Body of pancreas (tissue), 4 donors: ENCODE data around the gene CMTM4. TPM values are rescaled to one million over a fixed set of nuclear protein-coding genes. Genes with fewer than 3 reads are reported as not detected.

ENCODE experiments used
- ATAC-seq: fragments of 150-250 bp; one replicate; pipeline ENCODE4 v1.9.1; 2016
- DNase-seq, 4 donors: peaks; one replicate each; pipeline ENCODE4 v3.0.0-alpha.2; 2019
- H3K27ac ChIP-seq, 4 donors: fragments of 200-600 bp; sonication (generic); 1 replicate in 3 of 4; 2 replicates in 1 of 4; pipeline versions ENCODE4 v1.5.1 to v1.6.1; 2016 to 2019; ENCODE audit warnings: mild to moderate bottlenecking in 1 of 4, mixed read lengths in 1 of 4, moderate library complexity in 1 of 4
- H3K27me3 ChIP-seq, 2 donors: fragments of 200-600 bp; sonication (generic); one replicate each; pipeline ENCODE4 v1.6.0; 2016; ENCODE audit warnings: mild to moderate bottlenecking in 1 of 2
- H3K36me3 ChIP-seq, 2 donors: fragments of 200-600 bp; sonication (generic); replicated peaks in 1 of 2; 2 replicates each; pipeline ENCODE4 v1.5.1; 2016; ENCODE audit warnings: low read depth in 2 of 2; ENCODE audit not compliant: insufficient read depth in 1 of 2
- H3K4me1 ChIP-seq: fragments of 200-600 bp; sonication (generic); one replicate; pipeline ENCODE4 v1.6.0; 2016
- H3K4me3 ChIP-seq, 2 donors: fragments of 200-600 bp; sonication (generic); 1 replicate in 1 of 2; 2 replicates in 1 of 2; pipeline ENCODE4 v1.5.1; 2016 to 2019
- H3K9me3 ChIP-seq, 3 donors: fragments of 200-600 bp; sonication (generic); 1 replicate in 2 of 3; 2 replicates in 1 of 3; pipeline ENCODE4 v1.5.1; 2016
- CTCF ChIP-seq, 7 experiments: fragments of 450-650 bp in 4 of 7; fragments of 200-600 bp in 3 of 7; sonication (generic) in 3 of 7; IDR thresholded peaks; one replicate each; pipeline ENCODE4 v1.5.1; 2016 to 2019; ENCODE audit warnings: antibody characterized with exemption in 7 of 7
- POLR2A ChIP-seq, 3 donors: fragments of 450-650 bp; IDR thresholded peaks; one replicate each; pipeline ENCODE4 v1.6.1; 2016; ENCODE audit warnings: antibody characterized with exemption in 3 of 3, mild to moderate bottlenecking in 2 of 3
- WGBS, 2 donors: methylation state at CpG; one replicate each; pipeline ENCODE4 v1.1.5; 2017; 5-methylcytosine and 5-hydroxymethylcytosine counted together
- intact Hi-C: fragments of 100-400 bp; cut with DNase I; formaldehyde crosslinking; loops from one replicate; pipeline ENCODE4 v1.15.1; 2023
- total RNA-seq, 2 donors: library from RNA; depleted of rRNA; stranded (reverse); fragments of >200 nt; gene quantifications; one replicate each; pipeline ENCODE4 v1.1.0, GENCODE V29; 2016

The CMTM4 gene
- total RNA-seq, 2 donors from 2014 or later = 35.9 to 36.6 TPM

GRCh38 chr16:66728117-66728787, 31.7 kb upstream of the CMTM4 start:
- WGBS, 2 donors = 32 to 33% methylated on average over 3 of the region's 3 CpGs
- Histone ChIP-seq H3K36me3 (peaks cover 9 to 30% of the 10 kb centered on the region in 2 donors), H3K27ac (no peak overlapping the region), H3K27me3 (no peaks in the 10 kb centered on the region), H3K4me3 (no peak overlapping the region), H3K9me3 (no peaks in the 10 kb centered on the region), H3K4me1 (no peaks in the 10 kb centered on the region)
- intact Hi-C loops = no loop called here
- TF ChIP-seq POLR2A (IDR thresholded peaks at IDR 0.05) (no peak), CTCF (IDR thresholded peaks at IDR 0.05) (peak in 6 of 7 experiments; percentile 53 to 74 (median 70))
- ATAC-seq = peak; percentile 84
- peak; percentile 37 to 55 (median 46) for DNase-seq

GRCh38 chr16:66720766-66721165, 24.2 kb upstream of the CMTM4 start:
- Histone ChIP-seq H3K27ac (no peak overlapping the region), H3K4me1 (no peaks in the 10 kb centered on the region), H3K36me3 (peaks cover 0 to 13% of the 10 kb centered on the region in 2 donors), H3K27me3 (no peaks in the 10 kb centered on the region), H3K9me3 (no peaks in the 10 kb centered on the region), H3K4me3 (no peak overlapping the region)
- DNase-seq (no peak), ATAC-seq (no peak)
- no peak for TF ChIP-seq POLR2A (IDR thresholded peaks at IDR 0.05)
- no peak for TF ChIP-seq CTCF (IDR thresholded peaks at IDR 0.05)
- 89 to 92% methylated on average over 3 of the region's 3 CpGs for WGBS, 2 donors
- intact Hi-C loops = no loop called here

- intact Hi-C loops = no loop called here
- ATAC-seq (no peak), DNase-seq (no peak)
- no peak overlapping the region for H3K4me3 ChIP-seq
- no peaks in the 10 kb centered on the region for H3K4me1 ChIP-seq
- H3K9me3 ChIP-seq = no peaks in the 10 kb centered on the region
- H3K27me3 ChIP-seq = no peaks in the 10 kb centered on the region
- no peak for TF ChIP-seq POLR2A (IDR thresholded peaks at IDR 0.05)
- peaks cover 0 to 5% of the 10 kb centered on the region in 2 donors for H3K36me3 ChIP-seq
- H3K27ac ChIP-seq = no peak overlapping the region
- WGBS, 2 donors = 89 to 97% methylated on average over 4 of the region's 4 CpGs
Measured at GRCh38 chr16:66719246-66719645, 22.7 kb upstream of the CMTM4 start.

GRCh38 chr16:66717776-66718175, 21.2 kb upstream of the CMTM4 start:
- intact Hi-C loops = no loop called here
- ATAC-seq (no peak), DNase-seq (no peak)
- Histone ChIP-seq H3K4me3 (no peak overlapping the region), H3K27ac (no peak overlapping the region), H3K27me3 (no peaks in the 10 kb centered on the region), H3K9me3 (no peaks in the 10 kb centered on the region), H3K4me1 (no peaks in the 10 kb centered on the region), H3K36me3 (peaks cover 0 to 2% of the 10 kb centered on the region in 2 donors)
- 82 to 87% methylated on average over 4 of the region's 4 CpGs for WGBS, 2 donors
- TF ChIP-seq CTCF (IDR thresholded peaks at IDR 0.05) (no peak), POLR2A (IDR thresholded peaks at IDR 0.05) (no peak)

- no peak for TF ChIP-seq POLR2A (IDR thresholded peaks at IDR 0.05)
- peak in 2 of 7 experiments; percentile 9 to 19 for TF ChIP-seq CTCF (IDR thresholded peaks at IDR 0.05)
- Histone ChIP-seq H3K4me1 (no peaks in the 10 kb centered on the region), H3K27me3 (no peaks in the 10 kb centered on the region), H3K4me3 (no peak overlapping the region), H3K36me3 (no peaks in the 10 kb centered on the region), H3K9me3 (no peaks in the 10 kb centered on the region), H3K27ac (no peak overlapping the region)
- 66 to 77% methylated on average over 12 of the region's 12 CpGs for WGBS, 2 donors
- no peak for DNase-seq
- intact Hi-C loops = no loop called here
- ATAC-seq = no peak
Measured at GRCh38 chr16:66717112-66717675, 20.7 kb upstream of the CMTM4 start.
